CD4-positive, alpha-beta T cell treated with Interleukin-6 at 100 ng/mL for 8 hours (primary cell): ENCODE measurements around the gene ASB15.
A peak's percentile ranks its signal among the peaks of the same experiment; 100 is the strongest.
"Not testable (repeated sequence)": the region's sequence is repeated elsewhere in the genome, so short reads cannot be mapped to it uniquely, and the experiment has no call there.

Experiments used
- DNase-seq: peaks from one replicate; pipeline ENCODE4 v3.0.0-alpha.2; 2020; ENCODE audit warnings: mixed read lengths, low spot score

Gene ASB15

DNA sequence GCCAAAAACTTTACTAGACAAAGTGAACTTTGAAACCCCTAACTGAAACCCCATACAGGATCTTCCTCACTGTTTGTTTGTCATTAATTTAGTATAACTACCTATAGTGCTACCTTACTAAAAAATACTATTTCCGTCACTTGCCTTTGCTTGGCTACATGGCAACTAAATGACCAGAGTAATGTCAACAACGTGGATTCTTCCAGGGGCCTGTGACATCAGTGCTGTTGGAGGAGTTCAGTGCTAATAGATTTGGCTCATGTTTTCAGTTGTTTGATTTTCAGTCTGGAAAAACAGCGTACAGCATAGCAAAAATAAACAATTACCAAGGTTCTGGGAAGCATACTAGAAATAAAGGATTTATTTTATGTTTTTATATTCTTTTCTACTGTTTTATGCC, 3.0 kb upstream of the ASB15 start:
- DNase-seq: no peak

GRCh38 chr7:123599766-123600165, 1.9 kb upstream of the ASB15 start:
- DNase-seq: no peak

DNA sequence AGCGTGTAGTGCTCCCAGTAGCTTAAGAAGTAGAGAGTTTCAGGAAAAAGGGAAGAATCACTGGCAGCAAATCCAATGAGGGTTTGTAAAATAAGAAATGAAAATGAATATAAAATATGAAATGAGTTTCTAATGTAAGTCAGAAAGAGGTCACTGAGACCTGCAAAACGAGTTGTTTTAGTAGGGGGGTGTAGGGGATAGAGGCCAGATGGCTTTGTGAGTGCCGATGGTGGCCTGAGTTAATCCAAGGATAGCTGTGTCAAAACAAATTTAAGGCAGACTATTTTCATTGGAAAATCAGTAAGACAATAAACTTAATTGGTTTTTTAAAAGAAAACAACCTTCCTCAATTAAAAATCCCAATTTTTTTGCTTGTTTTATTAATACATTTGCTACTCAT, 745 bp upstream of the ASB15 start:
- DNase-seq: no peak

GRCh38 chr7:123602648-123603047, 1.0 kb downstream of the ASB15 start:
- DNase-seq: no peak

DNA sequence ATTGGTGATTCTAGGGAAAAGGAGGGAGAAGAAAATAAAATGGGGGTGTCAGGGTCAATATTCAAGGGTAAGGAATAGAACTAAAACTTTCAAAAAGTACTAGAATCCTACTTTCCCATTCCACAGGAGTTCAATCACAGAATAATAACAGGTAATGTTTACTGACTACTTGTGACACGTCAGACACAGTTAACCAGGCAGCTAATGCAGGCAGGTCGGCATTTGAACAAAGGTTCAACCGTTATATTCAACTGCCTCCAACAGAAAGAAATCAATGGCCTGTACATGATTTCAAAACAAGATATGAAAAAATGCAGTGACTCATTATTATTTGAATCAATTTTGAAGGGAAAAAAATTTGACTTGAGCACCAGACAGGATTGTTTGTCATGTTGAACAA, 3.1 kb downstream of the ASB15 start:
- no peak for DNase-seq

DNA sequence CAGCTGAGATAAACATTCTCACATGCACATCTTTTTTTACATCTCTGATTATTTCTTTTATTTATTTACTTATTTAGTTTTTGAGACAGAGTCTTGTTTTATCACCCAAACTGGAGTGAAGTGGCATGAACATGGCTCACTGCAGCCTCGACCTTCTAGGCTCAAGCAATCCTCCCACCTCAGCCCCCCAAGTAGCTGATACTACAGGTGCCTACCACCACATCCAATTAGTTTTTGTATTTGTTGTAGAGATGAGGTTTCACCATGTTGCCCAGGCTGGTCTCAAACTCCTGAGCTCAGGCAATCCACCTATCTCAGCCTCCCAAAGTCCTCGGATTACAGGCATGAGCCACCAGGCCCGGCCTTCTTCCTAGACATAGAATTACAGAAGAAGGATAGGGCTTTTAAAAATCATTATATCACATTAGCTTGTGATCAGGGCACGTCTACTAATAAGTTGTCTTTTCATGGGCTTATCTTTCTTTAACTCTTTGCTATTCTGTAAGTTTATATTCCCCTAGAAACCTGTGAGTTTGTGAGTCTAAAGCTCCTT, 5.9 kb downstream of the ASB15 start:
- DNase-seq: no peak

DNA sequence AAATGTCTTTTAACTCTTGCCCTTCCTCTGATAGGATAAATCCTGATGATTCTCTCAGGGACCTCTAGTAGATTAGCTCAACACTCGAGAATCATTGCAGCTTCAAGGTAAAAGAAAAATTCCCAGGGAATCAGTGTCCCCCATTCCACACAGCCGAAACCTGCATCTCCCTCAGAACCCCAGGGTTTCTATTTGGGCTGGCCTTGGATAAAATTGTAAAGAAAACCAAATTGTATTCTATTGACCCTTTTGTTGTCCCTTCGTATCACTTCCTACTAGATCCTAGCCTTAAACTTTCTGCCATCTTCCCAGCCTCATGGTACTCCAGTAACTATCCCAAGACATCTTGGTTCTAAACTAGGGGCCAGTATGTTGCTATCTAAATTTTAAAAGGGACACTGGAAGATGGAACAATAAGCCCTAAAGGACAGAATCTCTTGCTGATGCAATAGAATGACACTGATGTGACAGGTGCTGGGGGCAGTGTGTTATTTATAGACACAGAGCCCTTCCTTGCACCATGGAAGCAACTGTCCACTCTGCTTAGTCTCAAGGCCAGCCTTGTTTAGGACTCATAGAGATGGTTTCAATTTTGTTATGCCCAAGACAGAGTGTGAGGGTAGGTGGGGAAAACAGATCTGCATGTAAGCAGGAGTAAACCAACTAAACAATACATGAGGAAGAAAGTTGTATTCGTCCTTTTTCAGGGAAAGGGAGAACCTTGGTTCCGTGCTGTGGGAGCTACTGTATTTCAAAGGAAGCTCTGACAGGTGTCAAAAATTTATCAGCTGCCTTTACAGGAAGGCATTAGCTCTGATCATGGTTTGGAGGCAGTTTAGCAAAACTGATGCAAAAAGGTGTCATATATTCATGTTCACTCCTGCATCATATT, 7.6 kb downstream of the ASB15 start:
- no peak for DNase-seq

DNA sequence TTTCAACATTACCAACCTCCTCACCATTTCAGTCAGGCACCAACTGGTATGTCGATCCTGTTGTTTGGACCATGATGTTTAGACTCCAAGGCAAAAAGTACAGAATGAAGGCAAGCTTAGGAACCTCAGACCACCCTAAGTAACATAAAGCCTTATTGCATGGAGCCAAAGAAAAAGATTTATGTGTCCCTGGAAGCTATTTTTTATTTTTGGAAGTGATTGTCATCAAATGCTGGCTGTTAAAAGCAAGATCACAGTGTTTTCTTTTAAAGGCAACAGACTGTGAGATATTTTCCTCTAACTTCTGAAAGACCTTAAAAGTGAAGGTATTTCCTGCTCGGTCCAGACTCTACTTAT, 8.2 kb downstream of the ASB15 start:
- DNase-seq: no peak

GRCh38 chr7:123612024-123612423, 10.4 kb downstream of the ASB15 start:
- no peak for DNase-seq

GRCh38 chr7:123615344-123615743, 13.7 kb downstream of the ASB15 start:
- no peak for DNase-seq

- DNase-seq: no peak
These were observed 14.6 kb downstream of the ASB15 start for GRCh38 chr7:123616223-123616622.

DNA sequence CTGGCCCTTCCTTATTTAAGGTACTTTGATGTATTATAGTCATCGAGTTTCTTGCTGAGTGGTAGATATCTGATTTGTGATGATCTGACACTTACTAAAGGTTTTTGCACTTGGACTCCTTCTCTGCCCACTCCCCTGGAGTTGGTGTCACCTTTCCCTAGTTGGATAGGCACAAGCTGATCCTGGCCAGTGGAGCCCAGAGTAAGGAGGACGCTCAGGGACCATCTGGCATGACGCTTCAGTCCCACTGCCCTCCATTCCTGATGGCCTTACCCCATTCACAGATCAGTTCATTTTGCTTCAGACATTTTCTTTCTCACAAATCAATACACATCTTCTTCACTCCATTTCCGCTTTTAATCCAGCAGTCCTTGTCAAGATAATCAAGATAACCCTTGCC, 20.1 kb downstream of the ASB15 start:
- DNase-seq: no peak

DNA sequence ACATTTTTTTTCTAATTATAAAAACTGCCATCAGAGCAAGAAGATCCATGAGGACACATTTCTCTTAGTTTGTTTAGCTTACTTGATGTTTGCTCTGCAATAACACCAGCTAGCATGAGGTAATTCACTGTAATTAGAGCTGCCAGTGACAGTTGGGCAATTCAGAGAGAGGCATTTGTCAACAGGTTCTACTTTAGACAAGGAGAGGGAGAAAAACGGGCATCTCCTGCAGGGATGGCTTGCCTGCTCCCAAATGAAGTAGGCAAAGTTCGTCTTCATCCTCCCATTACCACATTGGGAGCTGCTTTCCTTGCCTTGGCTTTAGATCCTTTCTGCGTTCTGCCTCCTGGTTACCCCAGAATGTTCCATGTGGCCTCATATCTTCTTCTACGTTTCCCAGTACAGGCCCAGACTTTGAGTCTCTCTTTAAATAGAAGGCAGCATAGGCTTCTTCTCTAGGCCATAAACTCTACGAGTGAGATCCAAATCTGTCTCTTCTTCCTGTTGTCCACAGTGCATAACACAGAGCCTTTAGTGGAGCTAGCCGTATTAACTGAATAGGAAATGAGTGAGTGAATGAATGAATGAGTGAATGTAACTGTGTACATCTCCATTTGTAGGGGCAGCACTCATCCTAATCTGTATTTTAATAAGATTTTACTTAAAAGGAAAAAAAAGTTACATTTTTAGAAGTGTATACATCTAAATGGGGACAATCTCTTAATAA, 21.2 kb downstream of the ASB15 start:
- no peak for DNase-seq

DNA sequence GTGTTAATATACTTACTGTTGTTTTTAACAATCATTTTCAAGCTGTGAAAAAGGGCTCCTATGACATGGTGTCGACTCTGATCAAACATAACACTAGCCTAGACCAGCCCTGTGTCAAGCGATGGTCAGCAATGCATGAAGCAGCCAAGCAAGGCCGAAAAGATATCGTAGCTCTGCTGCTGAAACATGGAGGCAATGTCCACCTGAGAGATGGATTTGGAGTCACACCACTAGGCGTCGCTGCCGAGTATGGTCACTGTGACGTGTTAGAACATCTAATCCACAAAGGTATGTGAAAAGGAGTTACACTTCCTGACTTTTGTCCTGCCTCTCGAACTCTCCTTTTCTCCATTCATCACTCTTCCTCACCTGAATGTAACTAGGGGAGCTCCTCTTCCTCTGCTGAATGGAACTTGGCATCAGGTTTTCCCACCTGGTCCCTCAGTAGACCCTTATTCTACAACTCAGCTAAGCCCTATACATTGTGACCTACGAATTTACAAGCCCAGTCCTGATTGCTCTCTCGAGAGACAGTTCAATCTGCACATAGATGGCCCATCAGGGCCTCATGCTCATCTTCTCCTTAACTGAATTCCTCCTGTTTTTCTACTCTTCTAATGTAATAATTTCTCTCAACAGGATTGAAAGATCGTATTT, 23.0 kb downstream of the ASB15 start:
- DNase-seq: peak; percentile 33

- DNase-seq: no peak
These were observed 23.6 kb downstream of the ASB15 start for GRCh38 chr7:123625254-123625653.

DNA sequence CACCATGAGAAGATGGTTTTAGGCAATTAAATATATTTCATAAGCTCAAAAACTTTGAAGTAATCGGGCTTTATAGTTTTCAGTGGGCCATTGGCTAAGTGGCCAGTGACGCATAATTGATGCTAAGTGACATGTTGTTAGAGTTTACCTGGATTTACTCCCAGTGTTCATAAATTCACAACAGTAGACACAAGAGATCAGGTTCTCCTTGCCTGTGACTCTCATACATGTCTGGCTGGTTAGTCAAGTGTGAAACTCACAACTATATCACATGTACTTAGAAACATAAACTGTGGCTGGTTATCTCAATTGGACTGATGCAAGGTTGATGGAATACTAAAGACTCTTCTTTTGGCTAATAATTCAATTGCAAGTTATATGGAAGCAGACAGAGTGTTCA, 26.2 kb downstream of the ASB15 start:
- no peak for DNase-seq

DNA sequence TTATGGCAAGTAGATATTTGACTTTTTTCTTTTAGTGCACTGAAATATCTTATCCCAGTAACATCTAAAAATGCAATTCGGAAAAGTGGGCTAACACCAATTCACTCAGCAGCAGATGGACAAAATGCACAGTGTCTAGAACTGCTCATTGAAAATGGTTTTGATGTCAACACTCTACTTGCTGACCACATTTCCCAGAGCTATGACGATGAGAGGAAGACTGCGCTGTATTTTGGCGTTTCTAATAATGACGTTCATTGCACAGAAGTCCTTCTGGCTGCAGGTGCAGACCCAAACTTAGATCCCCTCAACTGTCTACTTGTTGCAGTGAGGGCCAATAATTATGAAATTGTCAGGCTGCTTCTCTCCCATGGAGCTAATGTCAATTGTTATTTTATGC, 27.2 kb downstream of the ASB15 start:
- DNase-seq: no peak

- no peak for DNase-seq
These were observed 27.7 kb downstream of the ASB15 start for GRCh38 chr7:123629281-123629680.

DNA sequence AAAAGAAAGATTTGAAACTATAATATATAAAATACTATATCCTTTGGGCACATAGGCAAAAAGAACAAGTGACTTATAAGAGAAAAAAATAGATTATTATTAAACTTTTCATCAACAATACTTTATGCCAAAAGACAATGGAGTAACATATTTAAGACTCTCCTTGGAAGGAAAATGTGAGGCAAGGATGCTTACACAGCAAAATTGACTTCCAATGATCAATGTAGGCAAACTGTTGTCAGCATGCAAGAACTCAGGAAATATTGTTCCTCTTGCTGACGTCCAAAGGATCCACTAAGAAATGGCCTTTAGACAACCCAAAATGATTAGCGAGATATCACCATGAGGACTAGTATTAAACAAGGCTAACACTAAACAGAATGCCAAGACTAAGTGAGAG, 31.2 kb downstream of the ASB15 start:
- DNase-seq: no peak

GRCh38 chr7:123633553-123633952, 31.9 kb downstream of the ASB15 start:
- no peak for DNase-seq

GRCh38 chr7:123634011-123634573, 32.5 kb downstream of the ASB15 start:
- not testable (repeated sequence) for DNase-seq
